MM.1S (cell line): ENCODE data around the gene CDC5L.

Source experiments
- EZH2 ChIP-seq: fragments of 300-600 bp; sonication (generic); optimal IDR thresholded peaks from 2 replicates; pipeline ENCODE3; 2017; ENCODE audit warnings: low read depth, mild to moderate bottlenecking, antibody characterized with exemption, low read length, mixed read lengths
- EZH2phosphoT487 ChIP-seq: fragments of 300-600 bp; sonication (generic); IDR thresholded peaks from 2 replicates; pipeline ENCODE4 v1.6.1; 2018; ENCODE audit warnings: antibody characterized with exemption, low read length
- TF ChIP-seq, protein P1 (sequence below): fragments of 300-600 bp; sonication (generic); IDR thresholded peaks from 2 replicates; pipeline ENCODE4 v1.5.1; 2016; ENCODE audit warnings: antibody characterized with exemption, low read length, mixed read lengths

DNA sequence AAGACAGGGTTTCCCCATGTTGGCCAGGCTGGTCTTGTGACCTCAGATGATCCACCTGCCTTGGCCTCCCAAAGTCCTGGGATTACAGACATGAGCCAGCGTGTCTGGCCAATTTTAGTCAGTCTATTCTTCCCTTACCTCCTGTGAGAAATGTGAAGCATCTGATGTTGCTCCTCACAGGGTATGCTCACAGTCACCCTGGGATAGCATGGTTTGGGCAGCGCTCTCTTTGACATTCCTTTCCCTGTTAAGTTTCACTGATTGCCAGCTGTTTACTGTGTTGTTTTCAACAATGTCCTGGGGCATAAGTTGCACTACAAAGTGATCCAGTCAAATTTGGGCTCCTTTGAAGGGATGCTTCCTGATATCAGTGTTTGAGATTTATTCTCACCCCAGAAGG lies 13.1 kb downstream of the CDC5L start:
- TF ChIP-seq, protein P1, sequence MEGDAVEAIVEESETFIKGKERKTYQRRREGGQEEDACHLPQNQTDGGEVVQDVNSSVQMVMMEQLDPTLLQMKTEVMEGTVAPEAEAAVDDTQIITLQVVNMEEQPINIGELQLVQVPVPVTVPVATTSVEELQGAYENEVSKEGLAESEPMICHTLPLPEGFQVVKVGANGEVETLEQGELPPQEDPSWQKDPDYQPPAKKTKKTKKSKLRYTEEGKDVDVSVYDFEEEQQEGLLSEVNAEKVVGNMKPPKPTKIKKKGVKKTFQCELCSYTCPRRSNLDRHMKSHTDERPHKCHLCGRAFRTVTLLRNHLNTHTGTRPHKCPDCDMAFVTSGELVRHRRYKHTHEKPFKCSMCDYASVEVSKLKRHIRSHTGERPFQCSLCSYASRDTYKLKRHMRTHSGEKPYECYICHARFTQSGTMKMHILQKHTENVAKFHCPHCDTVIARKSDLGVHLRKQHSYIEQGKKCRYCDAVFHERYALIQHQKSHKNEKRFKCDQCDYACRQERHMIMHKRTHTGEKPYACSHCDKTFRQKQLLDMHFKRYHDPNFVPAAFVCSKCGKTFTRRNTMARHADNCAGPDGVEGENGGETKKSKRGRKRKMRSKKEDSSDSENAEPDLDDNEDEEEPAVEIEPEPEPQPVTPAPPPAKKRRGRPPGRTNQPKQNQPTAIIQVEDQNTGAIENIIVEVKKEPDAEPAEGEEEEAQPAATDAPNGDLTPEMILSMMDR: no peak
- TF ChIP-seq EZH2phosphoT487: no peak
- TF ChIP-seq EZH2: no peak
